Hepatocyte (in vitro differentiated cells): ENCODE data around the gene SLC29A2.

Experiments
- EZH2 ChIP-seq: fragments of 200-600 bp; sonication (generic); IDR thresholded peaks from 2 replicates; pipeline ENCODE4 v1.6.1; 2016; ENCODE audit warnings: antibody characterized with exemption, mild to moderate bottlenecking, borderline replicate concordance
- EZH2phosphoT487 ChIP-seq: fragments of 200-600 bp; sonication (generic); IDR thresholded peaks from one replicate; pipeline ENCODE4 v1.6.1; 2018; ENCODE audit warnings: antibody characterized with exemption, mild to moderate bottlenecking, low read depth, moderate library complexity; ENCODE audit not compliant: unreplicated experiment, severe bottlenecking
- TF ChIP-seq, protein P1 (sequence below): fragments of 200-600 bp; sonication (generic); IDR thresholded peaks from 2 replicates; pipeline ENCODE4 v1.5.1; 2016; ENCODE audit warnings: antibody characterized with exemption, mild to moderate bottlenecking; ENCODE audit not compliant: poor library complexity

DNA sequence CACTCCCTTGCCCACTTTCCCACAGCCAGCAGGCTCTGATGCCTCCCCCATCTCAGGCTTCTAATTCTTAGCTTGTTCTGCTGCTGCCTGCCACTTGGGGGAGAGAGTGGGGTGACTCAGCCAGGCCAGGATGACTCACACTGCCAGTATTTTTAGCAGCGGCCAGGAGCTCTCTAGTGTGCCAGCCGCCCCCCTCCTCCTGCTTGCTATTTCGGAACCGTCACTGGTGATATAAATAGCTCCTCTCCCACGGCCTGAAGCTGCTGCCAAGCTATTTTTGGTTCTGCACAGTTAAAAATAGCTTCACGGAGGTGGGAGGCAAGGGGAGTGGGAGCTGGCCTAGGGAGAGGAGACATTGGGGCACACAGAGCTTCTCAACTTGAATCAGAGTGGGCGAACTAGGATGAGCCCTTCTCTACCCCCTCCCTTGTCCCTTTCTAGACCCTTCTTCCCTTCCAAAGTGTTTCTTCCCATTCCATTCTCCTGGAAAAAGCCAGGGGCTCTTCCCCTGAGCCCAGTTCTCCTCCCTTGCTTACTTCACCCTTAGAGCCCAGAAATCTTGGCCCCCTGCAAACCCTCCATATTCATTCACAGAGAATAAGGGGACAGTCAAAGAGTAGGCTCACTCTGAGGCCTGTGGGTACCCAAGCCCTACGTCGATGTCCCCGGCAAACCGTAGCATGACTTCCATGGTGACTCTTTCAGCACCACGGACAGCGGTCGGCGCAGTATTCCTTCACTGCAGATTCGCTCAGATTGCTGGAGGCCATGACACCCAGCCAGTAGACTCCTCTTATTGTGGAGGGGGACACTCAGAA, 46.8 kb upstream of the SLC29A2 start:
- TF ChIP-seq EZH2, result no peak
- TF ChIP-seq, protein P1, sequence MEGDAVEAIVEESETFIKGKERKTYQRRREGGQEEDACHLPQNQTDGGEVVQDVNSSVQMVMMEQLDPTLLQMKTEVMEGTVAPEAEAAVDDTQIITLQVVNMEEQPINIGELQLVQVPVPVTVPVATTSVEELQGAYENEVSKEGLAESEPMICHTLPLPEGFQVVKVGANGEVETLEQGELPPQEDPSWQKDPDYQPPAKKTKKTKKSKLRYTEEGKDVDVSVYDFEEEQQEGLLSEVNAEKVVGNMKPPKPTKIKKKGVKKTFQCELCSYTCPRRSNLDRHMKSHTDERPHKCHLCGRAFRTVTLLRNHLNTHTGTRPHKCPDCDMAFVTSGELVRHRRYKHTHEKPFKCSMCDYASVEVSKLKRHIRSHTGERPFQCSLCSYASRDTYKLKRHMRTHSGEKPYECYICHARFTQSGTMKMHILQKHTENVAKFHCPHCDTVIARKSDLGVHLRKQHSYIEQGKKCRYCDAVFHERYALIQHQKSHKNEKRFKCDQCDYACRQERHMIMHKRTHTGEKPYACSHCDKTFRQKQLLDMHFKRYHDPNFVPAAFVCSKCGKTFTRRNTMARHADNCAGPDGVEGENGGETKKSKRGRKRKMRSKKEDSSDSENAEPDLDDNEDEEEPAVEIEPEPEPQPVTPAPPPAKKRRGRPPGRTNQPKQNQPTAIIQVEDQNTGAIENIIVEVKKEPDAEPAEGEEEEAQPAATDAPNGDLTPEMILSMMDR, result peak; percentile 8
- TF ChIP-seq EZH2phosphoT487, result no peak
